Psoas muscle (tissue), 8 donors: Measurements from ENCODE around the gene NAV2. TPM values are rescaled to one million over a fixed set of nuclear protein-coding genes. Genes with fewer than 3 reads are reported as not detected.

Experiments
- ATAC-seq, 4 donors: fragments of 200-7000 bp; cut with Tn5 transposase; one replicate each; pipeline ENCODE4 v1.9.1; 2020; ENCODE audit warnings: moderate library complexity in 3 of 4, mild to moderate bottlenecking in 2 of 4
- DNase-seq, 2 donors: peaks; one replicate each; pipeline ENCODE4 v3.0.0-alpha.2; 2020
- H3K27ac ChIP-seq: fragments of 200-600 bp; one replicate; pipeline ENCODE4 v1.8.0; 2022
- H3K27me3 ChIP-seq, 3 donors: fragments of 200-600 bp in 1 of 3; one replicate each; pipeline versions ENCODE4 v1.6.1 to v1.8.0; 2013 to 2022; ENCODE audit warnings: low read length in 2 of 3, mild to moderate bottlenecking in 2 of 3, moderate library complexity in 1 of 3; ENCODE audit not compliant: insufficient read depth in 3 of 3
- H3K36me3 ChIP-seq, 2 donors: fragments of 200-600 bp in 1 of 2; one replicate each; pipeline versions ENCODE4 v1.6.1 to v1.8.0; 2013 to 2022; ENCODE audit warnings: low read depth in 1 of 2, mild to moderate bottlenecking in 1 of 2, moderate library complexity in 1 of 2; ENCODE audit not compliant: insufficient read depth in 1 of 2
- H3K4me1 ChIP-seq: fragments of 200-600 bp; one replicate; pipeline ENCODE4 v1.8.0; 2022
- H3K4me3 ChIP-seq: fragments of 200-600 bp; one replicate; pipeline ENCODE4 v1.8.0; 2022; ENCODE audit warnings: mild to moderate bottlenecking
- H3K9me3 ChIP-seq: fragments of 200-600 bp; one replicate; pipeline ENCODE4 v1.8.0; 2022
- CTCF ChIP-seq: fragments of 200-600 bp; IDR thresholded peaks from one replicate; pipeline ENCODE4 v1.8.0; 2022; ENCODE audit warnings: antibody characterized with exemption
- WGBS, 3 donors: extraction: QIAGEN DNeasy Blood & Tissue Kit; methylation state at CpG; one replicate each; pipeline versions ENCODE4 v1.1.6 to v1.1.7; 2013; 5-methylcytosine and 5-hydroxymethylcytosine counted together
- intact Hi-C, 2 donors: fragments of 100-400 bp; cut with DNase I; formaldehyde crosslinking; loops; one replicate each; pipeline versions ENCODE4 v1.11.0 to v1.14.2; 2022
- polyA plus RNA-seq, 3 donors: library from polyadenylated mRNA; stranded (reverse); fragments of 200-250 nt; gene quantifications; one replicate each; pipeline ENCODE4 v1.2.3, GENCODE V29; 2013
- total RNA-seq, 4 donors: library from RNA; stranded (reverse); fragmentation: NEBNext Ultra II Directional in 2 of 4; extraction: Animal tissue kit (Norgen Biotek cat#: 25700) in 2 of 4; gene quantifications; one replicate each; pipeline versions ENCODE4 v1.2.1 to v1.2.4, GENCODE V29; 2021 to 2023
- donor health status: healthy with polysubstance abuse.
- donor health status: DM: no; HTN: no; CAD: no; lungs with moderate emphysema.
- donor health status: Bipolar disorder and iron deficiency.
- donor health status: healthy.
- donor health status: DM: yes; HTN: yes; CAD: no.
- donor health status: DM: no; HTN: no; CAD: no.
- donor health status: DM: no; HTN: no; CAD: no.
- donor health status: DM: yes; HTN: yes; CAD: no.

The NAV2 gene
- total and polyA plus RNA-seq, 7 donors = 0.68 to 21.8 (median 2.9) TPM

- intact Hi-C loops = no loop called here
- no peak for ATAC-seq
- TF ChIP-seq CTCF = no peak
- no peak for DNase-seq
- no peak overlapping the region for H3K4me3 ChIP-seq
- WGBS, 3 donors = 53 to 94% (median 58%) methylated on average over 2 of the region's 2 CpGs
- no peak overlapping the region for H3K27ac ChIP-seq
- no peaks in the 10 kb centered on the region for H3K27me3 ChIP-seq
- no peaks in the 10 kb centered on the region for H3K36me3 ChIP-seq
- no peaks in the 10 kb centered on the region for H3K4me1 ChIP-seq
- no peaks in the 10 kb centered on the region for H3K9me3 ChIP-seq
Observed at GRCh38 chr11:19785265-19785664, 72.6 kb downstream of the NAV2 start.

GRCh38 chr11:19786644-19787043 lies 74.0 kb downstream of the NAV2 start:
- H3K27me3 ChIP-seq = no peaks in the 10 kb centered on the region
- H3K4me3 ChIP-seq = no peak overlapping the region
- no peaks in the 10 kb centered on the region for H3K36me3 ChIP-seq
- H3K9me3 ChIP-seq = no peaks in the 10 kb centered on the region
- intact Hi-C loops = no loop called here
- no peak for TF ChIP-seq CTCF
- H3K27ac ChIP-seq = no peak overlapping the region
- DNase-seq (no peak), ATAC-seq (no peak)
- 97 to 98% (median 97%) methylated on average over 2 of the region's 2 CpGs for WGBS, 3 donors
- H3K4me1 ChIP-seq = peaks cover 3% of the 10 kb centered on the region

- no peak for TF ChIP-seq CTCF
- Histone ChIP-seq H3K4me3 (no peak overlapping the region), H3K4me1 (peaks cover 3% of the 10 kb centered on the region), H3K27ac (no peak overlapping the region), H3K9me3 (no peaks in the 10 kb centered on the region), H3K36me3 (no peaks in the 10 kb centered on the region), H3K27me3 (no peaks in the 10 kb centered on the region)
- DNase-seq (no peak), ATAC-seq (no peak)
- intact Hi-C loops = no loop called here
- WGBS, 3 donors = 94 to 96% (median 95%) methylated on average over 4 of the region's 4 CpGs
Observed at GRCh38 chr11:19788435-19788834, 75.8 kb downstream of the NAV2 start.

GRCh38 chr11:19789245-19789644 lies 76.6 kb downstream of the NAV2 start:
- no peak for TF ChIP-seq CTCF
- no peak for ATAC-seq
- Histone ChIP-seq H3K27me3 (no peaks in the 10 kb centered on the region), H3K4me3 (no peak overlapping the region), H3K27ac (no peak overlapping the region), H3K36me3 (no peaks in the 10 kb centered on the region), H3K9me3 (no peaks in the 10 kb centered on the region), H3K4me1 (peaks cover 3% of the 10 kb centered on the region)
- 85 to 90% (median 87%) methylated on average over 6 of the region's 6 CpGs for WGBS, 3 donors
- intact Hi-C loops = no loop called here
- no peak for DNase-seq
